H9 (cell line): ENCODE results near the gene IQCK. TPM values are rescaled to one million over a fixed set of nuclear protein-coding genes. Genes with fewer than 3 reads are reported as not detected.

Source experiments
- DNase-seq: peaks from one replicate; pipeline ENCODE4 v3.0.0-alpha.2; 2017
- H2AFZ ChIP-seq: one replicate; pipeline ENCODE4 v1.6.1; 2013; ENCODE audit warnings: mild to moderate bottlenecking, low read length, control low read depth, moderate library complexity
- H2AK5ac ChIP-seq: 2 replicates; pipeline ENCODE4 v1.6.1; 2013; ENCODE audit warnings: low read length, control low read depth, mixed read lengths; ENCODE audit not compliant: insufficient read length
- H2BK120ac ChIP-seq: one replicate; pipeline ENCODE4 v1.6.1; 2013; ENCODE audit warnings: low read depth, mild to moderate bottlenecking, low read length, control low read depth, inconsistent platforms; ENCODE audit not compliant: poor library complexity, severe bottlenecking
- H2BK12ac ChIP-seq: 2 replicates; pipeline ENCODE4 v1.6.1; 2013; ENCODE audit warnings: low read length, control low read depth, mixed read lengths, low read depth; ENCODE audit not compliant: insufficient read length
- H2BK15ac ChIP-seq: 2 replicates; pipeline ENCODE4 v1.6.1; 2013; ENCODE audit warnings: low read depth, low read length, control low read depth
- H2BK20ac ChIP-seq: one replicate; pipeline ENCODE4 v1.6.1; 2013; ENCODE audit warnings: low read depth, mild to moderate bottlenecking, low read length, control low read depth, inconsistent platforms; ENCODE audit not compliant: poor library complexity, severe bottlenecking
- H2BK5ac ChIP-seq: 2 replicates; pipeline ENCODE4 v1.6.1; 2013; ENCODE audit warnings: low read length, control low read depth, mixed read lengths; ENCODE audit not compliant: insufficient read length
- H3K14ac ChIP-seq: 2 replicates; pipeline ENCODE4 v1.6.1; 2013; ENCODE audit warnings: low read length, control low read depth; ENCODE audit not compliant: insufficient read depth
- H3K18ac ChIP-seq: 2 replicates; pipeline ENCODE4 v1.6.1; 2013; ENCODE audit warnings: low read depth, mild to moderate bottlenecking, mixed read lengths, low read length, control low read depth; ENCODE audit not compliant: insufficient read length
- H3K23ac ChIP-seq: 2 replicates; pipeline ENCODE4 v1.6.1; 2013; ENCODE audit warnings: low read length, control low read depth, mixed read lengths, low read depth; ENCODE audit not compliant: insufficient read length
- H3K23me2 ChIP-seq: 2 replicates; pipeline ENCODE4 v1.6.1; 2013; ENCODE audit warnings: low read depth, mild to moderate bottlenecking, mixed read lengths, low read length, control low read depth; ENCODE audit not compliant: insufficient read length, poor library complexity, severe bottlenecking
- H3K27ac ChIP-seq: 2 replicates; pipeline ENCODE4 v1.5.1; 2013; ENCODE audit warnings: low read length, control low read depth, mixed read lengths, low read depth; ENCODE audit not compliant: insufficient read length
- H3K27me3 ChIP-seq: 2 replicates; pipeline ENCODE4 v1.6.1; 2013; ENCODE audit warnings: low read length, control low read depth, inconsistent platforms; ENCODE audit not compliant: insufficient read depth
- H3K4ac ChIP-seq: 2 replicates; pipeline ENCODE4 v1.6.1; 2013; ENCODE audit warnings: low read depth, mild to moderate bottlenecking, control low read depth, inconsistent platforms, low read length, moderate library complexity
- H3K4me1 ChIP-seq: 2 replicates; pipeline ENCODE4 v1.6.1; 2013; ENCODE audit warnings: low read length, control low read depth, inconsistent platforms; ENCODE audit not compliant: insufficient read depth
- H3K4me2 ChIP-seq: 2 replicates; pipeline ENCODE4 v1.6.1; 2013; ENCODE audit warnings: low read length, control low read depth, mixed read lengths; ENCODE audit not compliant: insufficient read length, insufficient read depth
- H3K56ac ChIP-seq: 2 replicates; pipeline ENCODE4 v1.6.1; 2013; ENCODE audit warnings: low read depth, mild to moderate bottlenecking, mixed read lengths, low read length, control low read depth; ENCODE audit not compliant: insufficient read length
- H3K79me1 ChIP-seq: 2 replicates; pipeline ENCODE4 v1.6.1; 2013; ENCODE audit warnings: low read depth, mild to moderate bottlenecking, moderate library complexity, low read length, control low read depth, inconsistent platforms; ENCODE audit not compliant: insufficient read depth, poor library complexity, severe bottlenecking
- H3K79me2 ChIP-seq: 2 replicates; pipeline ENCODE4 v1.6.1; 2013; ENCODE audit warnings: low read length, control low read depth, inconsistent platforms; ENCODE audit not compliant: insufficient read depth
- H3K9ac ChIP-seq: 2 replicates; pipeline ENCODE4 v1.6.1; 2013; ENCODE audit warnings: low read length, control low read depth, mixed read lengths; ENCODE audit not compliant: insufficient read length; ENCODE audit errors: extremely low read depth
- H3K9me3 ChIP-seq: one replicate; pipeline ENCODE4 v1.6.1; 2013; ENCODE audit warnings: low read depth, low read length, inconsistent platforms; ENCODE audit not compliant: control insufficient read depth
- H3T11ph ChIP-seq: one replicate; pipeline ENCODE4 v1.6.1; 2013; ENCODE audit warnings: mild to moderate bottlenecking, low read length, control low read depth, inconsistent platforms
- H4K20me1 ChIP-seq: one replicate; pipeline ENCODE4 v1.6.1; 2013; ENCODE audit not compliant: control insufficient read depth, insufficient read length, insufficient read depth
- H4K5ac ChIP-seq: 2 replicates; pipeline ENCODE4 v1.6.1; 2013; ENCODE audit warnings: low read depth, mild to moderate bottlenecking, mixed read lengths, low read length, control low read depth; ENCODE audit not compliant: insufficient read length
- H4K8ac ChIP-seq: replicated peaks from 2 replicates; pipeline ENCODE4 v1.6.1; 2013; ENCODE audit warnings: low read length, control low read depth, mixed read lengths, low read depth; ENCODE audit not compliant: insufficient read length
- H4K91ac ChIP-seq: 2 replicates; pipeline ENCODE4 v1.6.1; 2013; ENCODE audit warnings: low read depth, mild to moderate bottlenecking, moderate library complexity, mixed read lengths, low read length, control low read depth; ENCODE audit not compliant: insufficient read length
- H3K27ac Mint-ChIP-seq, 3 experiments: 2 replicates in 2 of 3; 3 replicates in 1 of 3; pipeline ENCODE4 v1.8.0; 2020 to 2021; ENCODE audit warnings: mixed read lengths in 3 of 3, mild to moderate bottlenecking in 1 of 3, moderate library complexity in 1 of 3
- H3K27me3 Mint-ChIP-seq: 2 replicates; pipeline ENCODE4 v1.8.0; 2021; ENCODE audit warnings: low read depth, mild to moderate bottlenecking, moderate library complexity, mixed read lengths
- H3K36me3 Mint-ChIP-seq, 3 experiments: 2 replicates in 2 of 3; 3 replicates in 1 of 3; pipeline ENCODE4 v1.8.0; 2020 to 2021; ENCODE audit warnings: low read depth in 3 of 3, mixed read lengths in 3 of 3; ENCODE audit not compliant: insufficient read depth in 1 of 3
- H3K4me1 Mint-ChIP-seq, 2 experiments: 2 replicates each; pipeline ENCODE4 v1.8.0; 2020; ENCODE audit warnings: mixed read lengths in 2 of 2
- H3K4me3 Mint-ChIP-seq, 2 experiments: 2 replicates in 1 of 2; 3 replicates in 1 of 2; pipeline ENCODE4 v1.8.0; 2020 to 2021; ENCODE audit warnings: mild to moderate bottlenecking in 2 of 2, mixed read lengths in 2 of 2, moderate library complexity in 1 of 2
- H3K9me3 Mint-ChIP-seq, 2 experiments: 2 replicates in 1 of 2; 3 replicates in 1 of 2; pipeline ENCODE4 v1.8.0; 2020; ENCODE audit warnings: mild to moderate bottlenecking in 2 of 2, mixed read lengths in 2 of 2, moderate library complexity in 1 of 2
- WGBS: extraction: QIAGEN DNeasy Blood & Tissue Kit; methylation state at CpG from one replicate; pipeline ENCODE4 v1.1.7; 2013; ENCODE audit warnings: missing lambda C conversion rate, low lambda C conversion rate, mixed read lengths; ENCODE audit not compliant: insufficient read length; ENCODE audit errors: extremely low coverage; 5-methylcytosine and 5-hydroxymethylcytosine counted together
- total RNA-seq: library from RNA; stranded (reverse); gene quantifications from 2 replicates; pipeline ENCODE4 v1.2.1, GENCODE V29; 2021
- TF ChIP-seq, protein P1 (sequence below): fragments of 200-600 bp; sonication (generic); conservative IDR thresholded peaks from 3 replicates; pipeline ENCODE4 v1.8.0; 2021; ENCODE audit warnings: antibody characterized with exemption, mild to moderate bottlenecking

The IQCK gene
- total RNA-seq, 1 experiment from 2014 or later: 9.0 TPM

DNA sequence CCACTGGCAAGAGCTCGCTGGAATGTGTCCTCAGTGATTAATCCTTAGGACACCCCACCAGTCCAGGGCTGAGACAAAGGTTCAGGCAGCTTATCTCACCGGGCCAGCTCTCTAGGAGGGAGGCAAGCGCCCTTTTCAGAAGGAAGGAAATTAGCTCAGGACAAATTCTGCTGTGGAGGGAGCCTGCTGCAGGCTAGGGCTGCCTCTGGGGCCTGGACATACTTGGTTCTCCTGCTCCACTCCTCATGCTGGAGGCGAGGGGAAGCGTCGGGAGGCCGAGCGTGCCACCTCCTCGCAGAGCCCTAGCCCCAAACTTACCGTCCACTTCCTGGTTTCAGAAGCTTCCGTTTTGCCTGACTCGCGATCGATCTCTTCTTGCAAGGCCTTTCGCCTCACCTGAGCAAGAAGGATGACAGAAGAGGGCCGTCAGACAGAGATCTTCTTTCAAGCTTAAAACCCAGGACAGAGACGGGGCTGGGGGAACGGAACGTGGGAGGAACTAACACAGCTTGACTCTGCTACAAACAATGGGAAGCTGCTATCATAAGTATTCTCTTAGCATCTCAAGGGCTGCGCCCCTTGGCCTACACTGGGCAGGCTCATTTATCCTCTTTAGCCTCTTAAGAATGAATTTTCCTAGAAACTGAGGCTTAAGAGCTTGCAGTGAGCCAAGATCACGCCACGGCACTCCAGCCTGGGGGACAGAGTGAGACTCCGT, 7.7 kb upstream of the IQCK start:
- peak; percentile 41 for DNase-seq
- H3K27ac Mint-ChIP-seq: peak overlapping the region; percentile 67 to 93 (median 92)
- H3K4me2 ChIP-seq: no peak overlapping the region

More for the DNA sequence above, 7.7 kb upstream of the IQCK start:
- peaks cover 66 to 90% (median 83%) of the 10 kb centered on the region in 3 experiments for H3K36me3 Mint-ChIP-seq
- H2BK120ac ChIP-seq: no peak overlapping the region
- TF ChIP-seq, protein P1, sequence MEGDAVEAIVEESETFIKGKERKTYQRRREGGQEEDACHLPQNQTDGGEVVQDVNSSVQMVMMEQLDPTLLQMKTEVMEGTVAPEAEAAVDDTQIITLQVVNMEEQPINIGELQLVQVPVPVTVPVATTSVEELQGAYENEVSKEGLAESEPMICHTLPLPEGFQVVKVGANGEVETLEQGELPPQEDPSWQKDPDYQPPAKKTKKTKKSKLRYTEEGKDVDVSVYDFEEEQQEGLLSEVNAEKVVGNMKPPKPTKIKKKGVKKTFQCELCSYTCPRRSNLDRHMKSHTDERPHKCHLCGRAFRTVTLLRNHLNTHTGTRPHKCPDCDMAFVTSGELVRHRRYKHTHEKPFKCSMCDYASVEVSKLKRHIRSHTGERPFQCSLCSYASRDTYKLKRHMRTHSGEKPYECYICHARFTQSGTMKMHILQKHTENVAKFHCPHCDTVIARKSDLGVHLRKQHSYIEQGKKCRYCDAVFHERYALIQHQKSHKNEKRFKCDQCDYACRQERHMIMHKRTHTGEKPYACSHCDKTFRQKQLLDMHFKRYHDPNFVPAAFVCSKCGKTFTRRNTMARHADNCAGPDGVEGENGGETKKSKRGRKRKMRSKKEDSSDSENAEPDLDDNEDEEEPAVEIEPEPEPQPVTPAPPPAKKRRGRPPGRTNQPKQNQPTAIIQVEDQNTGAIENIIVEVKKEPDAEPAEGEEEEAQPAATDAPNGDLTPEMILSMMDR: no peak
- peak overlapping the region in 1 of 2 experiments; percentile 19; a peak in 2 of 5 replicates for H3K4me3 Mint-ChIP-seq
- H3K14ac ChIP-seq: no peak overlapping the region
- H4K8ac ChIP-seq: no peak overlapping the region
- no peak overlapping the region for H3K56ac ChIP-seq
- peaks cover 2% of the 10 kb centered on the region; the same call in 1 of the 2 replicates for H3K4me1 ChIP-seq
- H3K9me3 ChIP-seq: no peaks in the 10 kb centered on the region
- no CpG with 5 or more reads among the region's 23 CpGs for WGBS
- H4K5ac ChIP-seq: no peak overlapping the region
- H3K27me3 ChIP-seq: no peaks in the 10 kb centered on the region
- H2BK5ac ChIP-seq: no peak overlapping the region
- peaks cover 6% of the 10 kb centered on the region for H4K20me1 ChIP-seq
- H3K27ac ChIP-seq: no peak overlapping the region
- no peak overlapping the region for H3K23ac ChIP-seq
- no peak overlapping the region for H3K4ac ChIP-seq
- no peak overlapping the region for H3K9ac ChIP-seq
- no peak overlapping the region for H2AK5ac ChIP-seq
- no peak overlapping the region for H4K91ac ChIP-seq
- H2BK20ac ChIP-seq: no peak overlapping the region
- H3K9me3 Mint-ChIP-seq: no peaks in the 10 kb centered on the region
- no peak overlapping the region for H3K18ac ChIP-seq
- peaks cover 2% of the 10 kb centered on the region for H3K79me1 ChIP-seq
- no peaks in the 10 kb centered on the region for H3K27me3 Mint-ChIP-seq
- H3T11ph ChIP-seq: no peak overlapping the region
- H2AFZ ChIP-seq: no peak overlapping the region
- no peak overlapping the region for H2BK15ac ChIP-seq
- H3K4me1 Mint-ChIP-seq: peaks cover 42 to 69% of the 10 kb centered on the region in 2 experiments
- peaks cover 21% of the 10 kb centered on the region; the same call in 1 of the 2 replicates for H3K79me2 ChIP-seq
- H2BK12ac ChIP-seq: no peak overlapping the region
- no peaks in the 10 kb centered on the region for H3K23me2 ChIP-seq
